Sigmoid colon (tissue), 3 donors: ENCODE data around the gene CYFIP2.

Experiments used
- POLR2A ChIP-seq, 2 donors: fragments of 450-650 bp; IDR thresholded peaks; one replicate each; pipeline ENCODE4 v1.6.1; 2016; ENCODE audit warnings: antibody characterized with exemption in 2 of 2, mild to moderate bottlenecking in 2 of 2, moderate library complexity in 2 of 2
- TF ChIP-seq, protein P1 (sequence below), 4 experiments: fragments of 450-650 bp in 3 of 4; fragments of 200-600 bp in 1 of 4; IDR thresholded peaks; one replicate each; pipeline ENCODE4 v1.5.1; 2016 to 2019; ENCODE audit warnings: antibody characterized with exemption in 4 of 4, mild to moderate bottlenecking in 3 of 4, moderate library complexity in 2 of 4

GRCh38 chr5:157284458-157285212, 18.7 kb downstream of the CYFIP2 start:
- TF ChIP-seq, protein P1, sequence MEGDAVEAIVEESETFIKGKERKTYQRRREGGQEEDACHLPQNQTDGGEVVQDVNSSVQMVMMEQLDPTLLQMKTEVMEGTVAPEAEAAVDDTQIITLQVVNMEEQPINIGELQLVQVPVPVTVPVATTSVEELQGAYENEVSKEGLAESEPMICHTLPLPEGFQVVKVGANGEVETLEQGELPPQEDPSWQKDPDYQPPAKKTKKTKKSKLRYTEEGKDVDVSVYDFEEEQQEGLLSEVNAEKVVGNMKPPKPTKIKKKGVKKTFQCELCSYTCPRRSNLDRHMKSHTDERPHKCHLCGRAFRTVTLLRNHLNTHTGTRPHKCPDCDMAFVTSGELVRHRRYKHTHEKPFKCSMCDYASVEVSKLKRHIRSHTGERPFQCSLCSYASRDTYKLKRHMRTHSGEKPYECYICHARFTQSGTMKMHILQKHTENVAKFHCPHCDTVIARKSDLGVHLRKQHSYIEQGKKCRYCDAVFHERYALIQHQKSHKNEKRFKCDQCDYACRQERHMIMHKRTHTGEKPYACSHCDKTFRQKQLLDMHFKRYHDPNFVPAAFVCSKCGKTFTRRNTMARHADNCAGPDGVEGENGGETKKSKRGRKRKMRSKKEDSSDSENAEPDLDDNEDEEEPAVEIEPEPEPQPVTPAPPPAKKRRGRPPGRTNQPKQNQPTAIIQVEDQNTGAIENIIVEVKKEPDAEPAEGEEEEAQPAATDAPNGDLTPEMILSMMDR (IDR thresholded peaks at IDR 0.05) = no peak
- TF ChIP-seq POLR2A (IDR thresholded peaks at IDR 0.05) = no peak
